Activated CD8-positive, alpha-beta T cell treated with anti-CD3 and anti-CD28 coated beads for 36 hours (primary cell): ENCODE results near the gene TCP11L1. TPM values are rescaled to one million over a fixed set of nuclear protein-coding genes. Genes with fewer than 3 reads are reported as not detected.

Experiments
- ATAC-seq: fragments of 200-7000 bp; cut with Tn5 transposase; one replicate; pipeline ENCODE4 v1.10.0; 2021; ENCODE audit warnings: mild to moderate bottlenecking, moderate library complexity
- CTCF ChIA-PET: fragments of 350-600 bp; sonication (Branson Sonifier 250); formaldehyde crosslinking; loops from one replicate; lab custom pipeline; 2021; ENCODE audit warnings: antibody characterized with exemption; lab: Charles Lee
- POLR2A ChIA-PET: fragments of 350-600 bp; sonication (Branson Sonifier 250); formaldehyde crosslinking; loops from one replicate; lab custom pipeline; 2021; ENCODE audit warnings: antibody characterized with exemption; lab: Charles Lee
- DNase-seq: peaks from one replicate; pipeline ENCODE4 v3.0.0-alpha.2; 2020
- H3K27ac Mint-ChIP-seq: one replicate; pipeline ENCODE4 v1.8.0; 2021; ENCODE audit warnings: mild to moderate bottlenecking, mixed read lengths
- H3K27me3 Mint-ChIP-seq: one replicate; pipeline ENCODE4 v1.8.0; 2021; ENCODE audit warnings: mixed read lengths
- H3K36me3 Mint-ChIP-seq: one replicate; pipeline ENCODE4 v1.8.0; 2021; ENCODE audit warnings: low read depth, mixed read lengths
- H3K4me1 Mint-ChIP-seq: one replicate; pipeline ENCODE4 v1.8.0; 2021; ENCODE audit warnings: low read depth, mixed read lengths
- H3K4me3 Mint-ChIP-seq: one replicate; pipeline ENCODE4 v1.8.0; 2021; ENCODE audit warnings: mild to moderate bottlenecking, moderate library complexity, mixed read lengths
- H3K9me3 Mint-ChIP-seq: one replicate; pipeline ENCODE4 v1.8.0; 2021; ENCODE audit warnings: mixed read lengths
- intact Hi-C: fragments of 100-400 bp; cut with micrococcal nuclease; formaldehyde crosslinking; loops from one replicate; pipeline ENCODE4 v1.10.0; 2022
- total RNA-seq, 2 experiments: library from RNA; stranded (reverse); gene quantifications; one replicate each; pipeline ENCODE4 v1.2.3, GENCODE V29; 2021
- TF ChIP-seq, protein P1 (sequence below): fragments of 200-600 bp; IDR thresholded peaks from one replicate; pipeline ENCODE4 v1.8.0; 2022; ENCODE audit warnings: antibody characterized with exemption, mild to moderate bottlenecking

Gene TCP11L1
- total RNA-seq, 2 experiments from 2014 or later = 11.0 to 12.7 TPM

DNA sequence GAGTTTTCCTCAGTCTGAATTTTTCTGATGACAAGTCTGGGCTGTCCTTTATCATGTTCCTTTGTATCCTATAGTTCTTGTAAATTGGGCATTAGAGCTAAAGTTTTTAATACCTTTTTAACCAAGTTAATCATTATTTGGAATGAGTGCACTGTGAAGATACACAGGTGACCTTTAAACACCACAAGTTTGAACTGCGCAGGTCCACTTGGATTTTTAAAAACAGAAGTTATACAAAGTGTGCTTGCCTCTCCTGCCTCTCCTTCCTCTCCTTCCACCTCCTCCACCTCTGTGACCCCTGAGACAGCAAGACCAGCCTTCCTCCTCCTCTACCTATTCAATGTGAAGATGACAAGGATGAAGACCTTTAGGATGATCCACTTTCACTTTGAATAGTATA lies 4.4 kb upstream of the TCP11L1 start:
- H3K27ac Mint-ChIP-seq = no peak overlapping the region
- ChIA-PET POLR2A (no interaction called here), CTCF (interaction anchor here (0.7 kb wide), 1 partner anchor 26 kb away, joined by 3 read pairs; no protein-coding TSS in a partner anchor)
- no peak for DNase-seq
- TF ChIP-seq, protein P1, sequence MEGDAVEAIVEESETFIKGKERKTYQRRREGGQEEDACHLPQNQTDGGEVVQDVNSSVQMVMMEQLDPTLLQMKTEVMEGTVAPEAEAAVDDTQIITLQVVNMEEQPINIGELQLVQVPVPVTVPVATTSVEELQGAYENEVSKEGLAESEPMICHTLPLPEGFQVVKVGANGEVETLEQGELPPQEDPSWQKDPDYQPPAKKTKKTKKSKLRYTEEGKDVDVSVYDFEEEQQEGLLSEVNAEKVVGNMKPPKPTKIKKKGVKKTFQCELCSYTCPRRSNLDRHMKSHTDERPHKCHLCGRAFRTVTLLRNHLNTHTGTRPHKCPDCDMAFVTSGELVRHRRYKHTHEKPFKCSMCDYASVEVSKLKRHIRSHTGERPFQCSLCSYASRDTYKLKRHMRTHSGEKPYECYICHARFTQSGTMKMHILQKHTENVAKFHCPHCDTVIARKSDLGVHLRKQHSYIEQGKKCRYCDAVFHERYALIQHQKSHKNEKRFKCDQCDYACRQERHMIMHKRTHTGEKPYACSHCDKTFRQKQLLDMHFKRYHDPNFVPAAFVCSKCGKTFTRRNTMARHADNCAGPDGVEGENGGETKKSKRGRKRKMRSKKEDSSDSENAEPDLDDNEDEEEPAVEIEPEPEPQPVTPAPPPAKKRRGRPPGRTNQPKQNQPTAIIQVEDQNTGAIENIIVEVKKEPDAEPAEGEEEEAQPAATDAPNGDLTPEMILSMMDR = no peak
- ATAC-seq = no peak
- no peak overlapping the region for H3K4me3 Mint-ChIP-seq
- no peaks in the 10 kb centered on the region for H3K36me3 Mint-ChIP-seq
- H3K4me1 Mint-ChIP-seq = no peaks in the 10 kb centered on the region
- no peaks in the 10 kb centered on the region for H3K9me3 Mint-ChIP-seq
- peaks cover 1% of the 10 kb centered on the region for H3K27me3 Mint-ChIP-seq
- intact Hi-C loops = no loop called here

DNA sequence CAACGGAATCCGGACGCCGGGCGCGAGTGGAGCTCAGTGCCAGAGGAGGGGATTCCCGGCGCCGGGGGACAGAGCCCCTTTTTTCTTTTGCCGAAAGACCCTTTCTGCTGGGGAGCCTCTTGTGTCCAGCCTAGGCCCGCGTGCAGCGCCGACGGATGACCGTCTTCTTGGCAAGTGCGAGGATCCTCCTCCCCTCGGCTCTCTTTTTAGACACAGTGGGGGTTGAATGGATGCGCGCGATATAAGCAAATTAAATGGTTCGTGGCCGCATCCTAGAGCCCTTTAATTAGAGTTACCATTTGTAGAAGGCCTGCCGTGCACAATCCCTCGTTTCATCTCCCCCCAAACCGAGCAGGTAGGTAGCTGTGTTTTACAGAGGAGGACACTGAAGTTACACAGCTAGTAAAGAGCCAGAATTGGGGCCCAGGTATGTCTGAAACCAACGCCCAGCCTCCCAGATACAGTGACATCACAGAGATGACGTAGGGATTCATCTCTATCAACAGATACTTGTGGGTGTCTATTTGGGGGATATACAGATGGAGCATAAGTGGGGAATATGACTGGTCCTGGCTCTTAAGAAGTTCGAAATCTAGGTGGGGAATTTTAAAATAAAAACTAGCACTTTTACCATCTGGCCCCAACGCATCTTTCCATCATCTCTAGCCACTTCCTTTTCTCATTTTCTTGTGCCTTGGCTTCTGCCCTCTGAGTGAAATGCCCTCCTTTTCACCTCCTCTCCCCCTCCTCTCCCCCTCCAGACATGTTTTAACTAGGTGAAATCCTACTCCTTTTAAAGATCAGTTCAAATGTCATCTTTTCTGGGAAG lies 875 bp downstream of the TCP11L1 start:
- Mint-ChIP-seq H3K27me3 (no peaks in the 10 kb centered on the region), H3K4me3 (peak overlapping the region; percentile 87), H3K36me3 (peaks cover 11% of the 10 kb centered on the region), H3K9me3 (no peaks in the 10 kb centered on the region), H3K27ac (peak overlapping the region; percentile 97), H3K4me1 (peaks cover 25% of the 10 kb centered on the region)
- DNase-seq (peak; percentile 77), ATAC-seq (peak; percentile 67)
- TF ChIP-seq, protein P1 = no peak
- ChIA-PET CTCF (interaction anchor here (0.6 to 2.2 kb wide), 8 partner anchors 15 to 233 kb away, joined by 3 to 9 read pairs (median 5); no protein-coding TSS in a partner anchor), POLR2A (interaction anchor here (0.7 to 3.1 kb wide), 15 partner anchors 9 to 1975 kb away, joined by 3 to 26 read pairs (median 3); partner anchors contain the start of gene QSER1)
- intact Hi-C loops = loop anchor here (1.0 kb wide), 1 partner anchor 29 kb away; no protein-coding TSS in a partner anchor

DNA sequence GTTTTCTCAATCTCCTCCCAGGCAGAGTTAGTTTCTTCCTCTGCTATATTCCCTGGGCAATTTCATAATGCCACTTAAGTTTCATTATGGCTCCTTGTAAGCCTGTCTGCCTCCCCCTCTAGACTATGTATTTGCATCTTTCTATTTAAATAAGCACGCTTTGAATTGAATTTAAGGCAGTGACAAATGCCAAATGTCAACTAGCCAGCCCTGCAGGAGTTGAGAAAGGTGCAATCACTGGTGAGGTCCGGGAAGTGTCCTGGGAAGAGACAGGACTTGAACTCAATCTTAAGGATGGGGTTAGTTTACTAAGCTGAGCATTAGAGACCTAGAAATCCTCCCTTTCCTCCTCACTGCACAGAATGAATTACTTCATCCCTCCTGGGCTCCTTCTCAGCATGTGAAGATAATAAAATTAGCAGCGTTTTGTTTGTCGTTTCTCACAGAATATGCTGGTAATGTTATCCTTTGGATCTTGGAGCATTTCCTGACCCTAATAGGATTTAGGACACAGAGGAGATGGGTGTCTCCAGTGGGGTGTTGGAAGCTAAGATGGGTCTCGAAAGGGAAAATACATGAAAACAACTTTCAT lies 1.6 kb downstream of the TCP11L1 start:
- Mint-ChIP-seq H3K36me3 (peaks cover 17% of the 10 kb centered on the region), H3K27me3 (no peaks in the 10 kb centered on the region), H3K4me3 (peak overlapping the region; percentile 87), H3K4me1 (peaks cover 25% of the 10 kb centered on the region), H3K9me3 (no peaks in the 10 kb centered on the region), H3K27ac (peak overlapping the region; percentile 97)
- CTCF ChIA-PET = interaction anchor here (1.2 kb wide), 1 partner anchor 22 kb away, joined by 3 read pairs; no protein-coding TSS in a partner anchor
- POLR2A ChIA-PET = interaction anchor here (0.7 to 3.1 kb wide), 6 partner anchors 10 to 147 kb away, joined by 3 to 26 read pairs (median 8); no protein-coding TSS in a partner anchor
- peak; percentile 20 for ATAC-seq
- intact Hi-C loops = loop anchor here (1.0 kb wide), 1 partner anchor 30 kb away; no protein-coding TSS in a partner anchor
- TF ChIP-seq, protein P1 = no peak
- DNase-seq = peak; percentile 14

DNA sequence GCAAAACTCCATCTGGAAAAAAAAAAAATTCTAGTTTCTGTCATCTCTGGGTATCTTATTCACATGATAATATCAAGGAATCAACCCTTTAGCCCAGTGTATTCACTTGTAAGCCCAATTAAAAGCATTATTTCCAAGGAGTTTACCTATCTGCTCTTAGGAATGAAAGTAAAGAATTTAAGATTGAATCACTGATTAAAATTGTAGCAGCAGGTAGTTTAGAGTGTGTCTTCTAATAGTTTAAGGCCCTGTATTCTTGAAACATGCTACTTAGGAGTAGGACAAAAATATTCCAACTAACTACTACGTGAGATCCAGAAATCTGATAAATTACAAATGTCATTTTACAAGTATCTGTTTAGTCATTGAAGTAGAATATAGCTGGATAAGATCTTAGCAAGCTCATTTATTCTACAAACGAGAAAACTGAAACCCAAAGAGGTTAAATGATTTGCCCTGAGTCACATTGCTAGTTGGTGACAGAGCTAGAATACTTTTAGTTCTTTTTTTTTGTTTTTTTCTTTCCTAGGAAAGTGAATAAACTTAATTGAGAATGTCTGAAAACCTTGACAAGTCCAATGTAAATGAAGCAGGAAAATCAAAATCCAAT lies 4.0 kb downstream of the TCP11L1 start:
- no peak overlapping the region for H3K27ac Mint-ChIP-seq
- no peaks in the 10 kb centered on the region for H3K9me3 Mint-ChIP-seq
- no peak overlapping the region for H3K4me3 Mint-ChIP-seq
- POLR2A ChIA-PET = interaction anchor here (0.7 to 1.6 kb wide), 3 partner anchors 18 to 45 kb away, joined by 3 to 6 read pairs (median 5); no protein-coding TSS in a partner anchor
- TF ChIP-seq, protein P1 = no peak
- H3K4me1 Mint-ChIP-seq = peaks cover 25% of the 10 kb centered on the region
- intact Hi-C loops = no loop called here
- CTCF ChIA-PET = interaction anchor here (0.9 to 1.2 kb wide), 4 partner anchors 20 to 150 kb away, joined by 3 to 7 read pairs (median 4); partner anchors contain the start of gene QSER1
- H3K27me3 Mint-ChIP-seq = no peaks in the 10 kb centered on the region
- no peak for ATAC-seq
- DNase-seq = no peak
- H3K36me3 Mint-ChIP-seq = peaks cover 33% of the 10 kb centered on the region
